ENCODE measurements around the gene CD52.

GRCh38 chr1:26359981-26360806 lies 42.4 kb downstream of the CD52 start:
- TF ChIP-seq CTCF (IDR thresholded peaks at IDR 0.05) (no peak), POLR2A (IDR thresholded peaks at IDR 0.05; ENCODE audit: low read length) (no peak)

Data from A549 (cell line).